Neural cell (in vitro differentiated cells): ENCODE results near the gene ITGA2B. TPM values are rescaled to one million over a fixed set of nuclear protein-coding genes. Genes with fewer than 3 reads are reported as not detected.
"Not testable (repeated sequence)": the region's sequence is repeated elsewhere in the genome, so short reads cannot be mapped to it uniquely, and the experiment has no call there.

ENCODE experiments used
- H2AFZ ChIP-seq: fragments of 200-600, 300-800 bp; sonication (generic), shearing (Covaris generic); 2 replicates; pipeline ENCODE4 v1.6.0; 2014; ENCODE audit warnings: low read depth, mild to moderate bottlenecking, antibody characterized with exemption, low read length, moderate library complexity
- H3F3A ChIP-seq: fragments of 200-600 bp; shearing (Covaris generic); 2 replicates; pipeline ENCODE4 v1.6.1; 2016; ENCODE audit warnings: mild to moderate bottlenecking, moderate library complexity, mixed read lengths, antibody characterized with exemption, low read length; ENCODE audit not compliant: insufficient read depth, poor library complexity, severe bottlenecking
- H3K27ac ChIP-seq: fragments of 200-600, 300-800 bp; sonication (generic), shearing (Covaris generic); 2 replicates; pipeline ENCODE4 v1.5.1; 2014; ENCODE audit warnings: mild to moderate bottlenecking, low read length, moderate library complexity
- H3K27me3 ChIP-seq: fragments of 300-800, 200-600 bp; sonication (generic), shearing (Covaris generic); 2 replicates; pipeline ENCODE4 v1.6.0; 2014; ENCODE audit warnings: mild to moderate bottlenecking, low read depth, low read length, moderate library complexity; ENCODE audit not compliant: insufficient read depth
- H3K36me3 ChIP-seq: fragments of 300-800, 200-600 bp; sonication (generic), shearing (Covaris generic); 2 replicates; pipeline ENCODE4 v1.5.1; 2014; ENCODE audit warnings: mild to moderate bottlenecking, antibody characterized with exemption, low read length, moderate library complexity; ENCODE audit not compliant: insufficient read depth
- H3K4me2 ChIP-seq: fragments of 300-800, 200-600 bp; sonication (generic), shearing (Covaris generic); 2 replicates; pipeline ENCODE4 v1.6.0; 2014; ENCODE audit warnings: mild to moderate bottlenecking, low read length
- H3K4me3 ChIP-seq: fragments of 300-800, 200-600 bp; sonication (generic), shearing (Covaris generic); 2 replicates; pipeline ENCODE4 v1.5.1; 2014; ENCODE audit warnings: mild to moderate bottlenecking, low read length, moderate library complexity
- H3K79me2 ChIP-seq: fragments of 200-600 bp; shearing (Covaris generic); replicated peaks from 2 replicates; pipeline ENCODE4 v1.6.0; 2014; ENCODE audit warnings: mild to moderate bottlenecking, low read length, moderate library complexity; ENCODE audit not compliant: insufficient read depth
- H3K9ac ChIP-seq: fragments of 300-800, 200-600 bp; sonication (generic), shearing (Covaris generic); 2 replicates; pipeline ENCODE4 v1.6.1; 2016; ENCODE audit warnings: mild to moderate bottlenecking, low read length, mixed read lengths
- H3K9me2 ChIP-seq: fragments of 200-600 bp; shearing (Covaris generic); 2 replicates; pipeline ENCODE4 v1.6.1; 2016; ENCODE audit warnings: mild to moderate bottlenecking, low read length, mixed read lengths; ENCODE audit not compliant: insufficient read depth
- H3K9me3 ChIP-seq: fragments of 200-600, 300-800 bp; sonication (generic), shearing (Covaris generic); 2 replicates; pipeline ENCODE4 v1.6.1; 2016; ENCODE audit warnings: mild to moderate bottlenecking, mixed run types, low read length, moderate library complexity, mixed read lengths
- H4K20me1 ChIP-seq: fragments of 200-600 bp; shearing (Covaris generic); 2 replicates; pipeline ENCODE4 v1.6.1; 2016; ENCODE audit warnings: mild to moderate bottlenecking, mixed run types; ENCODE audit not compliant: insufficient read depth
- CTCF ChIP-seq: fragments of 450-650 bp; IDR thresholded peaks from 2 replicates; pipeline ENCODE4 v1.5.1; 2014; ENCODE audit warnings: antibody characterized with exemption, mild to moderate bottlenecking, moderate library complexity; ENCODE audit not compliant: poor library complexity, severe bottlenecking
- EP300 ChIP-seq: fragments of 450-650 bp; conservative IDR thresholded peaks from 2 replicates; pipeline ENCODE4 v1.6.1; 2014; ENCODE audit warnings: antibody characterized with exemption, mild to moderate bottlenecking, moderate library complexity; ENCODE audit not compliant: poor library complexity, severe bottlenecking
- EZH2 ChIP-seq: fragments of 200-600, 300-800 bp; shearing (Covaris generic), sonication (generic); IDR thresholded peaks from 2 replicates; pipeline ENCODE4 v1.6.1; 2014; ENCODE audit warnings: antibody characterized with exemption, low read length, borderline replicate concordance, mild to moderate bottlenecking; ENCODE audit not compliant: insufficient read depth, poor library complexity, severe bottlenecking
- MXI1 ChIP-seq: fragments of 450-650 bp; conservative IDR thresholded peaks from 2 replicates; pipeline ENCODE4 v1.6.1; 2014; ENCODE audit warnings: antibody characterized with exemption, mild to moderate bottlenecking; ENCODE audit not compliant: poor library complexity, severe bottlenecking
- POLR2AphosphoS5 ChIP-seq: IDR thresholded peaks from 2 replicates; pipeline ENCODE4 v1.6.1; 2012
- RAD21 ChIP-seq: fragments of 450-650 bp; conservative IDR thresholded peaks from 2 replicates; pipeline ENCODE4 v1.6.1; 2014; ENCODE audit warnings: antibody characterized with exemption, mild to moderate bottlenecking, moderate library complexity
- REST ChIP-seq: IDR thresholded peaks from 2 replicates; pipeline ENCODE4 v1.6.1; 2012; ENCODE audit warnings: borderline replicate concordance
- SMC3 ChIP-seq: fragments of 450-650 bp; conservative IDR thresholded peaks from 2 replicates; pipeline ENCODE4 v1.6.1; 2014; ENCODE audit warnings: antibody characterized with exemption, mild to moderate bottlenecking, moderate library complexity; ENCODE audit not compliant: poor library complexity
- TAF1 ChIP-seq: IDR thresholded peaks from 2 replicates; pipeline ENCODE4 v1.6.1; 2012; ENCODE audit warnings: low read depth
- polyA plus RNA-seq: library from polyadenylated mRNA; depleted of rRNA; stranded (reverse); fragments of >200 nt; gene quantifications from 2 replicates; pipeline ENCODE4 v1.2.3, GENCODE V29; 2014

Gene ITGA2B
- polyA plus RNA-seq, 1 donor from 2014 or later, result 3.1 TPM

DNA sequence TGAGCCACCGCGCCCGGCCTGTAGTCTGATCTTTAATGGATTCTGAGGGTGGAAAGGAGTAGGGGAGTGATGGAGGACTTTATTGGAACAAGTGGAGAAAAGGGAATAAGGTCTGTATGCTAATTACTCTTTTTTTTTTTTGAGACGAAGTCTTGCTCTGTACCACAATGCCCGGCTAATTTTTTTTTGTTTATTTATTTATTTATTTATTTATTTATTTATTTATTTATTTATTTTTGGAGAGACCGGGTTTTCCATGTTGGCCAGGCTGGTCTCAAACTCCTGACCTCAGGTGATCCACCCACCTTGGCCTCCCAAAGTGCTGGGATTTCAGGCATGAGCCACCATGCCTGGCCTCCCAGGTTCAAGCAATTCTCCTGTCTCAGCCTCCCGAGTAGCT is 59.9 kb downstream of the ITGA2B start:
- not testable (repeated sequence) for H3K36me3 ChIP-seq, H2AFZ ChIP-seq, H3K4me2 ChIP-seq, H4K20me1 ChIP-seq, H3K9me2 ChIP-seq, H3K79me2 ChIP-seq, H3K27me3 ChIP-seq, H3K9me3 ChIP-seq, H3K27ac ChIP-seq, H3K4me3 ChIP-seq, H3K9ac ChIP-seq, H3F3A ChIP-seq

- Histone ChIP-seq H3K9me3 (no peaks in the 10 kb centered on the region), H2AFZ (no peak overlapping the region)
Observed at GRCh38 chr17:44327715-44328449, 61.6 kb downstream of the ITGA2B start.

More at GRCh38 chr17:44327715-44328449, 61.6 kb downstream of the ITGA2B start:
- H3K27me3 ChIP-seq, result peaks cover 7% of the 10 kb centered on the region
- H3K9ac ChIP-seq, result no peak overlapping the region
- H3K4me2 ChIP-seq, result no peak overlapping the region
- H3K79me2 ChIP-seq, result peaks cover 5% of the 10 kb centered on the region
- no peaks in the 10 kb centered on the region for H4K20me1 ChIP-seq
- no peaks in the 10 kb centered on the region for H3K9me2 ChIP-seq
- no peaks in the 10 kb centered on the region for H3K36me3 ChIP-seq
- no peak overlapping the region for H3K27ac ChIP-seq
- no peaks in the 10 kb centered on the region for H3F3A ChIP-seq
- no peak overlapping the region for H3K4me3 ChIP-seq
- TF ChIP-seq RAD21, result no peak
- no peak for TF ChIP-seq POLR2AphosphoS5
- no peak for TF ChIP-seq TAF1
- no peak for TF ChIP-seq SMC3
- TF ChIP-seq EZH2, result no peak
- no peak for TF ChIP-seq EP300
- no peak for TF ChIP-seq CTCF
- no peak for TF ChIP-seq REST
- no peak for TF ChIP-seq MXI1
